Small intestine (tissue), 7 donors: ENCODE data around the gene MALT1. TPM values are rescaled to one million over a fixed set of nuclear protein-coding genes. Genes with fewer than 3 reads are reported as not detected.
"Not testable (repeated sequence)": the region's sequence is repeated elsewhere in the genome, so short reads cannot be mapped to it uniquely, and the experiment has no call there.

Experiments
- DNase-seq, 2 donors: peaks; one replicate each; pipeline versions ENCODE4 v3.0.0 to v3.0.0-alpha.2; 2013
- FAIRE-seq: peaks from 2 replicates; lab custom pipeline; 2012; peaks lifted over from hg19 to GRCh38; lab: Jason Lieb, UNC
- H3K27ac ChIP-seq, 3 donors: one replicate each; pipeline ENCODE4 v1.5.1; 2013; ENCODE audit warnings: low read length in 2 of 3, mild to moderate bottlenecking in 2 of 3, control low read depth in 1 of 3, inconsistent platforms in 1 of 3, low read depth in 1 of 3, moderate library complexity in 1 of 3
- H3K27me3 ChIP-seq, 3 donors: one replicate each; pipeline ENCODE4 v1.6.1; 2013; ENCODE audit warnings: low read length in 3 of 3, inconsistent platforms in 1 of 3; ENCODE audit not compliant: control insufficient read depth in 3 of 3, insufficient read depth in 3 of 3
- H3K36me3 ChIP-seq, 3 donors: one replicate each; pipeline ENCODE4 v1.6.1; 2013; ENCODE audit warnings: low read length in 3 of 3, inconsistent platforms in 1 of 3, low read depth in 1 of 3, mild to moderate bottlenecking in 1 of 3, moderate library complexity in 1 of 3; ENCODE audit not compliant: control insufficient read depth in 3 of 3, insufficient read depth in 2 of 3
- H3K4me1 ChIP-seq, 3 donors: one replicate each; pipeline ENCODE4 v1.6.1; 2013; ENCODE audit warnings: low read length in 2 of 3, inconsistent platforms in 1 of 3, low read depth in 1 of 3, mild to moderate bottlenecking in 1 of 3, moderate library complexity in 1 of 3; ENCODE audit not compliant: control insufficient read depth in 3 of 3, insufficient read depth in 2 of 3
- H3K4me3 ChIP-seq, 3 donors: one replicate each; pipeline ENCODE4 v1.5.1; 2013; ENCODE audit warnings: low read length in 3 of 3, control low read depth in 1 of 3, inconsistent platforms in 1 of 3, low read depth in 1 of 3, mild to moderate bottlenecking in 1 of 3, moderate library complexity in 1 of 3
- H3K9me3 ChIP-seq, 2 donors: one replicate each; pipeline ENCODE4 v1.6.1; 2013; ENCODE audit warnings: low read depth in 1 of 2, low read length in 1 of 2; ENCODE audit not compliant: control insufficient read depth in 2 of 2, insufficient read depth in 1 of 2
- WGBS, 3 donors: extraction: QIAGEN DNeasy Blood & Tissue Kit; methylation state at CpG; one replicate each; pipeline ENCODE4 v1.1.7; 2013; 5-methylcytosine and 5-hydroxymethylcytosine counted together
- polyA plus RNA-seq, 4 donors: library from polyadenylated mRNA; stranded (reverse) in 3 of 4; unstranded in 1 of 4; fragments of 200-250 nt in 3 of 4; fragments of 120-200 nt in 1 of 4; gene quantifications; one replicate each; pipeline versions ENCODE4 v1.2.1 to v1.2.3, GENCODE V29; 2013
- donor health status: healthy with polysubstance abuse.
- donor health status: control.
- donor health status: control.
- donor health status: Bipolar disorder and iron deficiency.
- donor health status: healthy.

Gene MALT1
- polyA plus RNA-seq, 4 donors = 4.9 to 27.6 (median 6.3) TPM

GRCh38 chr18:58757351-58757750 lies 86.1 kb downstream of the MALT1 start:
- H3K4me3 ChIP-seq, H3K27me3 ChIP-seq, H3K27ac ChIP-seq, H3K36me3 ChIP-seq, FAIRE-seq, H3K9me3 ChIP-seq, DNase-seq: not testable (repeated sequence)
- peaks cover 0 to 27% (median 2%) of the 10 kb centered on the region in 3 donors for H3K4me1 ChIP-seq
- 80 to 95% (median 90%) methylated on average over 5 to 7 of the region's 7 CpGs for WGBS, 3 donors

GRCh38 chr18:58758046-58758445 lies 86.8 kb downstream of the MALT1 start:
- no peak for FAIRE-seq
- 45 to 68% (median 64%) methylated on average over 3 of the region's 3 CpGs for WGBS, 3 donors

GRCh38 chr18:58758606-58759005 lies 87.3 kb downstream of the MALT1 start:
- peaks cover 0 to 2% of the 10 kb centered on the region in 2 donors for H3K9me3 ChIP-seq
- no peak overlapping the region for H3K27ac ChIP-seq
- no peaks in the 10 kb centered on the region for H3K27me3 ChIP-seq
- no peak overlapping the region for H3K4me3 ChIP-seq
- whole genome bisulfite sequencing, 3 donors = 84 to 87% (median 85%) methylated on average over 9 of the region's 9 CpGs
- no peak for DNase-seq
- FAIRE-seq = no peak
- peaks cover 0 to 27% (median 2%) of the 10 kb centered on the region in 3 donors for H3K4me1 ChIP-seq
- no peaks in the 10 kb centered on the region for H3K36me3 ChIP-seq

More at GRCh38 chr18:58758046-58758445, 86.8 kb downstream of the MALT1 start:
- Histone ChIP-seq H3K4me3 (no peak overlapping the region), H3K36me3 (no peaks in the 10 kb centered on the region), H3K27ac (no peak overlapping the region), H3K27me3 (no peaks in the 10 kb centered on the region), H3K4me1 (peaks cover 0 to 27% (median 2%) of the 10 kb centered on the region in 3 donors), H3K9me3 (peaks cover 0 to 2% of the 10 kb centered on the region in 2 donors)
- DNase-seq = peak in 1 of 2 donors; percentile 21

GRCh38 chr18:58761241-58761969 lies 90.1 kb downstream of the MALT1 start:
- H3K27me3 ChIP-seq = no peaks in the 10 kb centered on the region
- H3K4me1 ChIP-seq = peaks cover 0 to 11% (median 2%) of the 10 kb centered on the region in 3 donors
- H3K36me3 ChIP-seq = no peaks in the 10 kb centered on the region
- no peak for DNase-seq
- 39 to 53% (median 47%) methylated on average over 14 of the region's 14 CpGs for WGBS, 3 donors
- peaks cover 0 to 2% of the 10 kb centered on the region in 2 donors for H3K9me3 ChIP-seq
- no peak overlapping the region for H3K4me3 ChIP-seq
- H3K27ac ChIP-seq = no peak overlapping the region
- FAIRE-seq = no peak

GRCh38 chr18:58761970-58762780 lies 90.9 kb downstream of the MALT1 start:
- WGBS, 3 donors = 93 to 96% (median 94%) methylated on average over 15 of the region's 15 CpGs
- peaks cover 0 to 2% of the 10 kb centered on the region in 2 donors for H3K9me3 ChIP-seq
- H3K4me1 ChIP-seq = peaks cover 0 to 11% (median 2%) of the 10 kb centered on the region in 3 donors
- H3K36me3 ChIP-seq = no peaks in the 10 kb centered on the region
- no peak for DNase-seq
- no peak overlapping the region for H3K27ac ChIP-seq
- no peak overlapping the region for H3K4me3 ChIP-seq
- H3K27me3 ChIP-seq = no peaks in the 10 kb centered on the region
- no peak for FAIRE-seq

- Histone ChIP-seq H3K36me3 (no peaks in the 10 kb centered on the region), H3K4me1 (peaks cover 0 to 8% (median 2%) of the 10 kb centered on the region in 3 donors), H3K4me3 (no peak overlapping the region), H3K9me3 (no peaks in the 10 kb centered on the region), H3K27ac (no peak overlapping the region), H3K27me3 (no peaks in the 10 kb centered on the region)
- WGBS, 3 donors = 82 to 90% (median 84%) methylated on average over 10 of the region's 10 CpGs
- FAIRE-seq = no peak
- DNase-seq = no peak
These were observed 91.5 kb downstream of the MALT1 start for GRCh38 chr18:58762781-58763171.

- DNase-seq = no peak
These were observed 94.9 kb downstream of the MALT1 start for GRCh38 chr18:58766164-58766563.

GRCh38 chr18:58766946-58767345 lies 95.7 kb downstream of the MALT1 start:
- H3K4me1 ChIP-seq = peaks cover 0 to 21% (median 0%) of the 10 kb centered on the region in 3 donors
- no peak overlapping the region for H3K27ac ChIP-seq
- no peak overlapping the region for H3K4me3 ChIP-seq
- no peaks in the 10 kb centered on the region for H3K36me3 ChIP-seq
- 73 to 84% (median 77%) methylated on average over 7 of the region's 7 CpGs for WGBS, 3 donors
- H3K27me3 ChIP-seq = peaks cover 0 to 3% (median 0%) of the 10 kb centered on the region in 3 donors
- FAIRE-seq (no peak), DNase-seq (no peak)
- no peaks in the 10 kb centered on the region for H3K9me3 ChIP-seq

More at GRCh38 chr18:58766164-58766563, 94.9 kb downstream of the MALT1 start:
- peaks cover 0 to 21% (median 2%) of the 10 kb centered on the region in 3 donors for H3K4me1 ChIP-seq
- H3K36me3 ChIP-seq = no peaks in the 10 kb centered on the region
- no peaks in the 10 kb centered on the region for H3K9me3 ChIP-seq
- H3K27me3 ChIP-seq = peaks cover 0 to 3% (median 0%) of the 10 kb centered on the region in 3 donors
- WGBS, 3 donors = 65 to 75% (median 74%) methylated on average over 3 of the region's 3 CpGs
- no peak overlapping the region for H3K4me3 ChIP-seq
- no peak for FAIRE-seq
- H3K27ac ChIP-seq = no peak overlapping the region
